Heart left ventricle (tissue), 16 donors: Measurements from ENCODE around the gene PLEKHM3. TPM values are rescaled to one million over a fixed set of nuclear protein-coding genes. Genes with fewer than 3 reads are reported as not detected.

Source experiments
- ATAC-seq, 4 donors: fragments of 200-7000 bp; cut with Tn5 transposase; one replicate each; pipeline ENCODE4 v1.9.1; 2020 to 2022; ENCODE audit warnings: moderate library complexity in 4 of 4, mild to moderate bottlenecking in 3 of 4, moderate number of reproducible peaks in 1 of 4
- DNase-seq, 5 donors: peaks; one replicate each; pipeline ENCODE4 v3.0.0-alpha.2; 2020
- H3K27ac ChIP-seq, 12 donors: fragments of 200-600 bp; sonication (generic) in 4 of 12; one replicate each; pipeline versions ENCODE4 v1.5.0 to v1.8.0; 2016 to 2022; ENCODE audit warnings: mild to moderate bottlenecking in 2 of 12
- H3K27me3 ChIP-seq, 9 donors: fragments of 200-600 bp; sonication (generic) in 2 of 9; one replicate each; pipeline versions ENCODE4 v1.5.1 to v1.8.0; 2016 to 2022; ENCODE audit warnings: mild to moderate bottlenecking in 3 of 9
- H3K36me3 ChIP-seq, 9 donors: fragments of 200-600 bp; sonication (generic) in 2 of 9; one replicate each; pipeline versions ENCODE4 v1.5.0 to v1.8.0; 2018 to 2022; ENCODE audit warnings: mild to moderate bottlenecking in 2 of 9
- H3K4me1 ChIP-seq, 12 donors: fragments of 200-600 bp; sonication (generic) in 4 of 12; one replicate each; pipeline versions ENCODE4 v1.5.0 to v1.8.0; 2016 to 2022; ENCODE audit warnings: mild to moderate bottlenecking in 3 of 12
- H3K4me3 ChIP-seq, 12 donors: fragments of 200-600 bp; sonication (generic) in 4 of 12; one replicate each; pipeline versions ENCODE4 v1.5.0 to v1.8.0; 2017 to 2022; ENCODE audit warnings: mild to moderate bottlenecking in 9 of 12, moderate library complexity in 4 of 12
- H3K9me3 ChIP-seq, 12 donors: fragments of 200-600 bp; sonication (generic) in 4 of 12; one replicate each; pipeline versions ENCODE4 v1.5.0 to v1.8.0; 2016 to 2022; ENCODE audit warnings: mild to moderate bottlenecking in 1 of 12
- POLR2A ChIP-seq, 2 donors: fragments of 450-650 bp; IDR thresholded peaks; one replicate each; pipeline ENCODE4 v1.6.1; 2017; ENCODE audit warnings: antibody characterized with exemption in 2 of 2, mild to moderate bottlenecking in 2 of 2, moderate library complexity in 2 of 2
- WGBS, 4 donors: extraction: QIAGEN DNeasy Blood & Tissue Kit in 2 of 4; methylation state at CpG; one replicate each; pipeline versions ENCODE4 v1.1.5 to v1.1.7; 2013 to 2018; 5-methylcytosine and 5-hydroxymethylcytosine counted together
- intact Hi-C, 10 donors: fragments of 100-400 bp; cut with DNase I; formaldehyde crosslinking; loops; one replicate each; pipeline versions ENCODE4 v1.11.1 to v1.14.2; 2022
- polyA plus RNA-seq, 2 donors: library from polyadenylated mRNA; stranded (reverse); fragments of 200-250 nt; gene quantifications; one replicate each; pipeline ENCODE4 v1.2.3, GENCODE V29; 2013
- total RNA-seq, 9 donors: library from RNA; depleted of rRNA in 2 of 9; stranded (reverse); fragments of >200 nt in 2 of 9; fragmentation: NEBNext Ultra II Directional in 3 of 9; extraction: Animal tissue kit (Norgen Biotek cat#: 25700) in 3 of 9; gene quantifications; one replicate each; pipeline versions ENCODE4 v1.1.0 to v1.2.4, GENCODE V29; 2016 to 2023
- TF ChIP-seq, protein P1 (sequence below), 12 donors: fragments of 200-600 bp; sonication (generic) in 4 of 12; IDR thresholded peaks; one replicate each; pipeline versions ENCODE4 v1.5.0 to v1.8.0; 2018 to 2022; ENCODE audit warnings: antibody characterized with exemption in 12 of 12, mild to moderate bottlenecking in 5 of 12
- donor health status: ischemic (EF 13 %, LVEDD 7.1; RV severe dilation, severe dysfunction).
- donor health status: healthy with polysubstance abuse.
- donor health status: DM: no; HTN: yes; CAD: no.
- donor health status: DM: no; HTN: no; CAD: no.
- donor health status: ischemic (EF 25% LVEDD 6.9; RV normal size, moderate dysfunction).
- donor health status: ischemic (EF 25% LVEDD 5.7; RV mildly dilated, moderate dysfunction).
- donor health status: healthy.
- donor health status: DM: yes; HTN: yes; CAD: no.
- donor health status: ischemic (EF 35%, LVEDD 5.7; RV mildly dilated, moderate dysfunction).
- donor health status: nonischemic (EF 11% LVEDD 7.7; RV severe dilation, severe dysfunction).
- donor health status: DM: yes; HTN: yes; CAD: no.
- donor health status: PGD.
- donor health status: ischemic (EF 29% LVEDD 5.4; RV normal size, mild dysfunction).
- donor health status: nonischemic (EF 23%, LVEDD 6.1; RV moderate dilation, normal function).

PLEKHM3 gene
- total and polyA plus RNA-seq, 11 donors: 5.2 to 28.3 (median 17.0) TPM

GRCh38 chr2:207784898-207785297 lies 240.4 kb downstream of the PLEKHM3 start:
- Histone ChIP-seq H3K4me3 (no peak overlapping the region), H3K27me3 (no peaks in the 10 kb centered on the region), H3K27ac (no peak overlapping the region), H3K36me3 (no peaks in the 10 kb centered on the region), H3K4me1 (peaks cover 0 to 8% (median 0%) of the 10 kb centered on the region in 12 donors), H3K9me3 (no peaks in the 10 kb centered on the region)
- DNase-seq: no peak
- intact Hi-C loops: no loop called here
- WGBS, 4 donors: 84 to 87% (median 85%) methylated on average over 5 of the region's 5 CpGs
- TF ChIP-seq, protein P1, sequence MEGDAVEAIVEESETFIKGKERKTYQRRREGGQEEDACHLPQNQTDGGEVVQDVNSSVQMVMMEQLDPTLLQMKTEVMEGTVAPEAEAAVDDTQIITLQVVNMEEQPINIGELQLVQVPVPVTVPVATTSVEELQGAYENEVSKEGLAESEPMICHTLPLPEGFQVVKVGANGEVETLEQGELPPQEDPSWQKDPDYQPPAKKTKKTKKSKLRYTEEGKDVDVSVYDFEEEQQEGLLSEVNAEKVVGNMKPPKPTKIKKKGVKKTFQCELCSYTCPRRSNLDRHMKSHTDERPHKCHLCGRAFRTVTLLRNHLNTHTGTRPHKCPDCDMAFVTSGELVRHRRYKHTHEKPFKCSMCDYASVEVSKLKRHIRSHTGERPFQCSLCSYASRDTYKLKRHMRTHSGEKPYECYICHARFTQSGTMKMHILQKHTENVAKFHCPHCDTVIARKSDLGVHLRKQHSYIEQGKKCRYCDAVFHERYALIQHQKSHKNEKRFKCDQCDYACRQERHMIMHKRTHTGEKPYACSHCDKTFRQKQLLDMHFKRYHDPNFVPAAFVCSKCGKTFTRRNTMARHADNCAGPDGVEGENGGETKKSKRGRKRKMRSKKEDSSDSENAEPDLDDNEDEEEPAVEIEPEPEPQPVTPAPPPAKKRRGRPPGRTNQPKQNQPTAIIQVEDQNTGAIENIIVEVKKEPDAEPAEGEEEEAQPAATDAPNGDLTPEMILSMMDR (IDR thresholded peaks at IDR 0.05): no peak
- TF ChIP-seq POLR2A (IDR thresholded peaks at IDR 0.05): no peak
- ATAC-seq: no peak

DNA sequence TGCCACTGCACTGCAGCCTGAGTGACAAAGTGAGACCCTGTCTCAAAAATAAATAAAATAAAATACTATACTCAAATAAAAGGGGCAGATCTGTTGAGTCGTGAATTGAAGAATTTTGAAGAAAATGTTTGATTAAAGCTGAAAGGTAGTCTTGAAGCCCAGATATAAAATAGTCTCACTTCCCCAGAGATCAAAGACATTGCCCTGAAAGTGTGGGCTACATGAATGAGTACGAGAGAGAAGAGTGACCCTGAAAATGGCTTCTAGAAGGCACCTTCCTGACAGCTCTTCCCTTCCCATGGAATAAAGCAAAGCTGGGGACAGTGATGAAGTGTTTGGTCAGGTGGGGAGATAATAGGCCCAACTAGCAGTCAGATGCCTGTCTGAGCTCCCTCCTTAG lies 241.8 kb downstream of the PLEKHM3 start:
- Histone ChIP-seq H3K9me3 (no peaks in the 10 kb centered on the region), H3K36me3 (no peaks in the 10 kb centered on the region), H3K4me3 (no peak overlapping the region), H3K27ac (no peak overlapping the region), H3K4me1 (peaks cover 0 to 8% (median 0%) of the 10 kb centered on the region in 12 donors), H3K27me3 (no peaks in the 10 kb centered on the region)
- TF ChIP-seq, protein P1 (IDR thresholded peaks at IDR 0.05): no peak
- TF ChIP-seq POLR2A (IDR thresholded peaks at IDR 0.05): no peak
- DNase-seq: no peak
- WGBS, 4 donors: 87 to 93% (median 91%) methylated on average over 2 of the region's 2 CpGs
- no peak for ATAC-seq
- intact Hi-C loops: no loop called here

DNA sequence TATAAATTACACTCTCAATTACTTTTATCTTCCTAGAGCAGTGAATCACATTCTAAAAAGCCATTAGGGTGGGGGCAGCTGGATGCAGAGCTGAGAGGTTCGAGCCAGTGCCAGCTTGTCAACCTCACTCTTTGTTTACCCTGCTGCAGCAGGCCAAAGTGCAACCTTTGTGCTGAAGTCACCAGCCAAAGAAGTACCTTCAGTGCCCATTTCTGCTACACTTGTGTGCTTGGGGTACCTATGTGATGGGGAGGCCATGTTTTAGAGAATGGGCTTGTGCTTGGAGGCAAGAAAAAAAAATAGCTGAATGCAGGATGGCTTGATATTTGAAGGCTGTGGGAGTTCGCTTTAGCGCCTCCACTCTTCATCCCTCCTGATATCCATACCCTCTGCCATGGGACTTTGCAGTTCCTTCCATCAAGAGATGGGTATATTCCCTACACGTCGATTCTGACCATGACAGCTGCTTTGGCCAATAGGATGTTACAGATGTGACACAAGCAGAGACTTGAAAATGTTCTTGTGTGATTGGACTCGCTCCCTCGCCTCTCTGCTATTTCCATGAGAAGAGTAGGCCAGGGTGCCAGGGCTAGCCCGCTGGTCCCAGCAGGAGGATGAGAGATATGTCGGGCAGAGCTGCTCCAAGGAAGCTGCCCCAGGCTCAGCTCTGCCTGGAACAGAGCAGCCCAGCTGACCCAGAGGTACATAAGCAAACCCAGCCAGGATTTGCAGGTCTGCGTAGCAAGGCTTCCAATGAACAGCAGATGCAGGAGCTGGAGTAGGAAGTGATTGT lies 242.9 kb downstream of the PLEKHM3 start:
- no peak overlapping the region for H3K4me3 ChIP-seq
- 88 to 93% (median 90%) methylated on average over 10 of the region's 10 CpGs for WGBS, 4 donors
- no peaks in the 10 kb centered on the region for H3K9me3 ChIP-seq
- intact Hi-C loops: no loop called here
- no peaks in the 10 kb centered on the region for H3K36me3 ChIP-seq
- no peak overlapping the region for H3K27ac ChIP-seq
- H3K4me1 ChIP-seq: peaks cover 0 to 8% (median 0%) of the 10 kb centered on the region in 12 donors
- DNase-seq (no peak), ATAC-seq (no peak)
- H3K27me3 ChIP-seq: no peaks in the 10 kb centered on the region
- no peak for TF ChIP-seq POLR2A (IDR thresholded peaks at IDR 0.05)
- TF ChIP-seq, protein P1 (IDR thresholded peaks at IDR 0.05): no peak

DNA sequence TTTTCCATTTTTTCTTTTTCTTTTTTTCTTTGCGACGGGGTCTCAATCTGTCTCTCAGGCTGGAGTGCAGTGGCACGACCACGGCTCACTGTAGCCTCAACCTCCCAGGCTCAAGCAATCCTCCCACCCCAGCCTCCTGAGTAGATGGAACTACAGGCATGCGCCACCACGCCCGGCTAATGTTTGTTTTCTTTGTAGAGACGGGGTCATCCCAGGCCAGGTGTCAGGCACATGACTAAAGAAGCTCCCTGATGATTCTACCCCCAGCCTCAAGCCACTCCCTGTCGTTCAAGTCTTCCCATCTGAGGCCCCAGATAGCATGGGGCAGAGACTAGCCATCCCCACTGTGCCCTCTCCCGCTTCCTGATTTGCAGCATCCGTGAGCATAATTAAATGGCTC lies 245.8 kb downstream of the PLEKHM3 start:
- TF ChIP-seq, protein P1 (IDR thresholded peaks at IDR 0.05): no peak
- TF ChIP-seq POLR2A (IDR thresholded peaks at IDR 0.05): no peak
- no peak for ATAC-seq
- H3K9me3 ChIP-seq: no peaks in the 10 kb centered on the region
- no peak for DNase-seq
- no peak overlapping the region for H3K4me3 ChIP-seq
- no peak overlapping the region for H3K27ac ChIP-seq
- intact Hi-C loops: loop anchor here in 1 of 10 donors (10.0 kb wide), 1 partner anchor 55 kb away; no protein-coding TSS in a partner anchor
- no peaks in the 10 kb centered on the region for H3K27me3 ChIP-seq
- H3K4me1 ChIP-seq: peaks cover 0 to 2% (median 0%) of the 10 kb centered on the region in 12 donors
- H3K36me3 ChIP-seq: no peaks in the 10 kb centered on the region
- 84 to 88% (median 87%) methylated on average over 11 of the region's 11 CpGs for WGBS, 4 donors
